HepG2 (cell line): Measurements from ENCODE around the gene GPRC5D. TPM values are rescaled to one million over a fixed set of nuclear protein-coding genes. Genes with fewer than 3 reads are reported as not detected.

Source experiments
- ATAC-seq: fragments of 200-7000 bp; cut with Tn5 transposase; 3 replicates; pipeline ENCODE4 v1.9.1; 2020; ENCODE audit warnings: mild to moderate bottlenecking, moderate library complexity
- BruUV-seq: library from RNA; stranded (reverse); fragments of 400-500 nt; replicated peaks from 2 replicates; lab custom pipeline; 2021; lab: Mats Ljungman, UMichigan
- CTCF ChIA-PET: fragments of 300-600 bp; formaldehyde crosslinking; extraction: SDS; loops from one replicate; lab custom pipeline; 2021; ENCODE audit warnings: low total read pairs, inconsistent platforms, low intra/inter-chr PET ratio; lab: Yijun Ruan, JAX
- POLR2A ChIA-PET: fragments of 350-600 bp; sonication (Branson Sonifier 250); formaldehyde crosslinking; loops from one replicate; lab custom pipeline; 2020; ENCODE audit warnings: antibody characterized with exemption, inconsistent platforms; lab: Yijun Ruan, JAX
- DNase-seq: peaks from one replicate; pipeline ENCODE4 v3.0.0-alpha.2; 2015; ENCODE audit warnings: low spot score
- FAIRE-seq: peaks from 3 replicates; lab custom pipeline; 2011; peaks lifted over from hg19 to GRCh38; lab: Jason Lieb, UNC
- H2AFZ ChIP-seq: one replicate; pipeline ENCODE4 v1.6.1; 2011; ENCODE audit warnings: low read length, inconsistent platforms
- H3K27ac ChIP-seq: fragments of 300-600 bp; 3 replicates; pipeline ENCODE4 v1.8.0; 2011; ENCODE audit warnings: mixed run types, mild to moderate bottlenecking, mixed read lengths, low read length, inconsistent platforms; ENCODE audit not compliant: insufficient read depth; ENCODE audit errors: extremely low read length
- H3K27me3 ChIP-seq, 2 experiments: fragments of 200-600 bp in 1 of 2; 2 replicates in 1 of 2; 3 replicates in 1 of 2; pipeline versions ENCODE4 v1.6.0 to v1.8.0; 2011; ENCODE audit warnings: low read length in 2 of 2, mild to moderate bottlenecking in 2 of 2, moderate library complexity in 2 of 2, inconsistent platforms in 1 of 2; ENCODE audit not compliant: insufficient read depth in 2 of 2, control insufficient read depth in 1 of 2
- H3K36me3 ChIP-seq, 2 experiments: fragments of 200-600 bp in 1 of 2; replicated peaks in 1 of 2; 2 replicates in 1 of 2; 3 replicates in 1 of 2; pipeline versions ENCODE4 v1.5.1 to v1.8.0; 2011; ENCODE audit warnings: low read length in 2 of 2, inconsistent platforms in 1 of 2; ENCODE audit not compliant: insufficient read depth in 2 of 2, control insufficient read depth in 1 of 2
- H3K4me1 ChIP-seq: 2 replicates; pipeline ENCODE4 v1.5.1; 2012; ENCODE audit warnings: low read length, inconsistent platforms; ENCODE audit not compliant: insufficient read depth
- H3K4me2 ChIP-seq: 2 replicates; pipeline ENCODE4 v1.6.0; 2011; ENCODE audit warnings: low read depth, low read length, inconsistent platforms
- H3K4me3 ChIP-seq, 3 experiments: fragments of 200-600 bp in 1 of 3; sonication (generic), shearing (Covaris generic) in 1 of 3; replicated peaks in 1 of 3; 2 replicates each; pipeline ENCODE4 v1.5.1; 2011 to 2016; ENCODE audit warnings: low read length in 3 of 3, inconsistent platforms in 2 of 3, low read depth in 2 of 3, mild to moderate bottlenecking in 2 of 3, control low read depth in 1 of 3, mixed read lengths in 1 of 3; ENCODE audit not compliant: insufficient read depth in 1 of 3
- H3K79me2 ChIP-seq: one replicate; pipeline ENCODE4 v1.6.1; 2011; ENCODE audit warnings: low read length, inconsistent platforms; ENCODE audit not compliant: insufficient read depth
- H3K9ac ChIP-seq: 2 replicates; pipeline ENCODE4 v1.6.0; 2011; ENCODE audit warnings: mild to moderate bottlenecking, low read depth, low read length, inconsistent platforms; ENCODE audit not compliant: insufficient read depth
- H3K9me3 ChIP-seq: 2 replicates; pipeline ENCODE4 v1.5.1; 2012; ENCODE audit warnings: mild to moderate bottlenecking, low read length
- H4K20me1 ChIP-seq: 2 replicates; pipeline ENCODE4 v1.6.0; 2011; ENCODE audit warnings: inconsistent platforms, mild to moderate bottlenecking, low read length, moderate library complexity; ENCODE audit not compliant: insufficient read depth
- CC2D1A ChIP-seq: sonication (generic); formaldehyde crosslinking; IDR thresholded peaks from 2 replicates; pipeline ENCODE4 v1.8.1; 2023; ENCODE audit warnings: mild to moderate bottlenecking, missing genetic modification reagents
- CTCF ChIP-seq: sonication (generic); formaldehyde crosslinking; IDR thresholded peaks from 2 replicates; pipeline ENCODE4 v1.5.0; 2020; ENCODE audit warnings: mild to moderate bottlenecking, missing genetic modification reagents, moderate library complexity
- GABPA ChIP-seq, 2 experiments: IDR thresholded peaks; 2 replicates each; pipeline ENCODE4 v1.6.1; 2011 to 2016; ENCODE audit warnings: low read depth in 2 of 2, low read length in 1 of 2, missing biosample characterization in 1 of 2, missing genetic modification characterization in 1 of 2
- IRF1 ChIP-seq: sonication (generic); formaldehyde crosslinking; IDR thresholded peaks from 2 replicates; pipeline ENCODE4 v1.4.0; 2020; ENCODE audit warnings: low read depth, mild to moderate bottlenecking, missing genetic modification reagents
- LRRFIP1 ChIP-seq: sonication (generic); formaldehyde crosslinking; conservative IDR thresholded peaks from 2 replicates; pipeline ENCODE4 v1.4.0; 2020; ENCODE audit warnings: missing genetic modification reagents
- MTA3 ChIP-seq: sonication (generic); formaldehyde crosslinking; IDR thresholded peaks from 2 replicates; pipeline ENCODE4 v1.4.0; 2020; ENCODE audit warnings: missing genetic modification reagents
- NCOA5 ChIP-seq: sonication (generic); formaldehyde crosslinking; IDR thresholded peaks from 2 replicates; pipeline ENCODE4 v1.4.0; 2020; ENCODE audit warnings: missing genetic modification reagents
- RAD21 ChIP-seq: fragments of 450-650 bp; formaldehyde crosslinking; IDR thresholded peaks from 2 replicates; pipeline ENCODE4 v1.5.0; 2020; ENCODE audit warnings: mild to moderate bottlenecking
- SAFB2 ChIP-seq: sonication (generic); formaldehyde crosslinking; IDR thresholded peaks from 2 replicates; pipeline ENCODE4 v1.5.1; 2020; ENCODE audit warnings: missing genetic modification reagents, low read depth, mild to moderate bottlenecking, borderline replicate concordance
- SMAD1 ChIP-seq: sonication (generic); formaldehyde crosslinking; IDR thresholded peaks from 2 replicates; pipeline ENCODE4 v1.4.0; 2020; ENCODE audit warnings: missing genetic modification reagents, low read depth, mild to moderate bottlenecking, borderline replicate concordance
- SMC3 ChIP-seq: IDR thresholded peaks from 2 replicates; pipeline ENCODE4 v1.6.1; 2011; ENCODE audit warnings: low read length, improper control_type of control experiment
- STAG1 ChIP-seq: sonication (generic); formaldehyde crosslinking; IDR thresholded peaks from 2 replicates; pipeline ENCODE4 v1.4.0; 2020; ENCODE audit warnings: missing genetic modification reagents
- TBP ChIP-seq: sonication (generic); formaldehyde crosslinking; IDR thresholded peaks from 2 replicates; pipeline ENCODE4 v1.5.0; 2020; ENCODE audit warnings: missing genetic modification reagents
- TBX3 ChIP-seq: fragments of 450-650 bp; IDR thresholded peaks from 2 replicates; pipeline ENCODE4 v1.6.1; 2017; ENCODE audit warnings: antibody characterized with exemption, mild to moderate bottlenecking, inconsistent platforms, borderline replicate concordance
- TMF1 ChIP-seq: sonication (generic); formaldehyde crosslinking; IDR thresholded peaks from 2 replicates; pipeline ENCODE4 v1.8.1; 2022; ENCODE audit warnings: low read depth, missing genetic modification reagents
- ZHX1 ChIP-seq: sonication (generic); formaldehyde crosslinking; IDR thresholded peaks from 2 replicates; pipeline ENCODE4 v1.8.1; 2022; ENCODE audit warnings: low read depth, mild to moderate bottlenecking, missing genetic modification reagents
- ZMYM2 ChIP-seq: sonication (generic); formaldehyde crosslinking; IDR thresholded peaks from 2 replicates; pipeline ENCODE4 v1.8.0; 2022; ENCODE audit warnings: mild to moderate bottlenecking, missing genetic modification reagents
- WGBS: methylation state at CpG from one replicate; pipeline ENCODE4 v1.1.6; 2017; ENCODE audit warnings: low lambda C conversion rate; 5-methylcytosine and 5-hydroxymethylcytosine counted together
- in situ Hi-C: cut with HindIII; loops from 2 replicates; pipeline ENCODE4 v1.10.0; 2017; ENCODE audit warnings: low pct_unique_long_range_greater_than_20kb; ENCODE audit not compliant: extremely low pct_ligation_motif_present
- intact Hi-C: fragments of 100-400 bp; cut with micrococcal nuclease; formaldehyde crosslinking; loops from one replicate; pipeline ENCODE4 v1.10.0; 2022; ENCODE audit not compliant: unreplicated experiment
- polyA plus RNA-seq, 8 experiments: library from polyadenylated mRNA; depleted of rRNA in 3 of 8; stranded (reverse) in 7 of 8; unstranded in 1 of 8; fragments of >200 nt; fragmentation: Illumina TruSeq in 4 of 8; extraction: Trizol in 4 of 8; gene quantifications; 2 replicates each; pipeline versions ENCODE4 v1.2.1 to v1.2.3, GENCODE V29; 2011 to 2016; ENCODE audit warnings: low read depth in 4 of 8, missing spikeins in 1 of 8, mixed read lengths in 1 of 8; ENCODE audit not compliant: insufficient read depth in 1 of 8
- total RNA-seq, 5 experiments: library from RNA; depleted of rRNA; stranded (reverse); fragments of >200 nt; fragmentation: Illumina TruSeq; extraction: Trizol; gene quantifications; 2 replicates each; pipeline ENCODE4 v1.2.3, GENCODE V29; 2016; ENCODE audit warnings: low read depth in 1 of 5

GPRC5D gene
- total and polyA plus RNA-seq, 2 of the 13 experiments (the other 11 are each of a cell fraction or from before 2014, with no cell fraction given) = not detected

- Histone ChIP-seq H3K27me3 (no peaks in the 10 kb centered on the region), H3K36me3 (peaks cover 17 to 73% of the 10 kb centered on the region in 2 experiments), H3K4me3 (no peak overlapping the region), H3K9ac (no peak overlapping the region), H2AFZ (no peak overlapping the region), H3K27ac (no peak overlapping the region), H3K9me3 (no peaks in the 10 kb centered on the region), H3K4me2 (no peak overlapping the region), H3K4me1 (no peaks in the 10 kb centered on the region), H4K20me1 (no peaks in the 10 kb centered on the region), H3K79me2 (no peaks in the 10 kb centered on the region)
- in situ Hi-C loops = loop anchor here (5.0 kb wide), 1 partner anchor 66 kb away; no protein-coding TSS in a partner anchor
- intact Hi-C loops = loop anchor here (1.0 to 5.0 kb wide), 2 partner anchors 67 to 196 kb away; partner anchors contain the start of gene APOLD1
- BruUV-seq = no TSS peak
- ATAC-seq = peak; percentile 78
- peak; percentile 62 for FAIRE-seq
- WGBS = 80% methylated on average over 9 of the region's 9 CpGs
- peak; percentile 30 for DNase-seq
- ChIA-PET CTCF (interaction anchor here (0.9 to 3.0 kb wide), 4 partner anchors 65 to 147 kb away, joined by 3 to 31 read pairs (median 4); no protein-coding TSS in a partner anchor), POLR2A (no interaction called here)
- TF ChIP-seq CC2D1A (CRISPR knock-in tag) (no peak), RAD21 (CRISPR knock-in tag) (0 out of 2 replicates have a peak, but pooled peaks have one; percentile 15), GABPA (IDR thresholded peaks at IDR 0.05; ENCODE audit: low read depth, low read length) (no peak), GABPA (CRISPR knock-in tag; IDR thresholded peaks at IDR 0.05; ENCODE audit: low read depth) (no peak), SMAD1 (CRISPR knock-in tag) (no peak), TBP (CRISPR knock-in tag) (no peak), LRRFIP1 (CRISPR knock-in tag) (no peak), ZHX1 (no peak), IRF1 (CRISPR knock-in tag) (no peak), STAG1 (CRISPR knock-in tag) (peak; percentile 68), SAFB2 (no peak), MTA3 (CRISPR knock-in tag) (no peak), SMC3 (peak; percentile 62), NCOA5 (CRISPR knock-in tag) (no peak), TBX3 (no peak), TMF1 (CRISPR knock-in tag) (no peak), CTCF (CRISPR knock-in tag) (peak; percentile 62), ZMYM2 (CRISPR knock-in tag) (no peak)
Observed at GRCh38 chr12:12983420-12984035, 31.6 kb upstream of the GPRC5D start.
